HepG2 (cell line): ENCODE measurements around the gene RNF5. TPM values are rescaled to one million over a fixed set of nuclear protein-coding genes. Genes with fewer than 3 reads are reported as not detected.
A peak's percentile ranks its signal among the peaks of the same experiment; 100 is the strongest.

Source experiments
- KAT7 ChIP-seq: IDR thresholded peaks from 2 replicates; pipeline ENCODE4 v1.6.1; 2018; ENCODE audit warnings: borderline replicate concordance, missing compliant biosample characterization
- KDM3A ChIP-seq: IDR thresholded peaks from 2 replicates; pipeline ENCODE4 v1.6.1; 2018; ENCODE audit warnings: low read depth, missing compliant biosample characterization
- KLF9 ChIP-seq: IDR thresholded peaks from 2 replicates; pipeline ENCODE4 v1.6.1; 2016; ENCODE audit warnings: low read depth
- MEIS2 ChIP-seq: sonication (generic); formaldehyde crosslinking; IDR thresholded peaks from 2 replicates; pipeline ENCODE4 v1.9.0; 2021; ENCODE audit warnings: mild to moderate bottlenecking, missing genetic modification reagents
- SMAD3 ChIP-seq: sonication (generic); formaldehyde crosslinking; IDR thresholded peaks from 2 replicates; pipeline ENCODE4 v1.4.0; 2020; ENCODE audit warnings: missing genetic modification reagents
- TRAFD1 ChIP-seq: sonication (generic); formaldehyde crosslinking; IDR thresholded peaks from 2 replicates; pipeline ENCODE4 v1.5.1; 2020; ENCODE audit warnings: missing genetic modification reagents, mild to moderate bottlenecking, borderline replicate concordance
- ZNF501 ChIP-seq: sonication (generic); formaldehyde crosslinking; IDR thresholded peaks from 2 replicates; pipeline ENCODE4 v1.5.1; 2020; ENCODE audit warnings: mild to moderate bottlenecking, moderate library complexity, missing genetic modification reagents
- ZNF510 ChIP-seq: sonication (generic); formaldehyde crosslinking; IDR thresholded peaks from 2 replicates; pipeline ENCODE4 v1.4.0; 2020; ENCODE audit warnings: low read depth, mild to moderate bottlenecking, missing genetic modification reagents
- ZNF547 ChIP-seq: sonication (generic); formaldehyde crosslinking; IDR thresholded peaks from 2 replicates; pipeline ENCODE4 v1.5.1; 2020; ENCODE audit warnings: mild to moderate bottlenecking, missing genetic modification reagents
- ZNF562 ChIP-seq: sonication (generic); formaldehyde crosslinking; IDR thresholded peaks from 2 replicates; pipeline ENCODE4 v1.8.0; 2022; ENCODE audit warnings: missing genetic modification reagents, borderline replicate concordance
- ZNF761 ChIP-seq: sonication (generic); formaldehyde crosslinking; conservative IDR thresholded peaks from 2 replicates; pipeline ENCODE4 v1.4.0; 2020; ENCODE audit warnings: mild to moderate bottlenecking, missing genetic modification reagents
- ZNF772 ChIP-seq: sonication (generic); formaldehyde crosslinking; IDR thresholded peaks from 2 replicates; pipeline ENCODE4 v1.5.0; 2020; ENCODE audit warnings: mild to moderate bottlenecking, missing genetic modification reagents
- polyA plus RNA-seq, 8 experiments: library from polyadenylated mRNA; depleted of rRNA in 3 of 8; stranded (reverse) in 7 of 8; unstranded in 1 of 8; fragments of >200 nt; fragmentation: Illumina TruSeq in 4 of 8; extraction: Trizol in 4 of 8; gene quantifications; 2 replicates each; pipeline versions ENCODE4 v1.2.1 to v1.2.3, GENCODE V29; 2011 to 2016; ENCODE audit warnings: low read depth in 4 of 8, missing spikeins in 1 of 8, mixed read lengths in 1 of 8; ENCODE audit not compliant: insufficient read depth in 1 of 8
- total RNA-seq, 5 experiments: library from RNA; depleted of rRNA; stranded (reverse); fragments of >200 nt; fragmentation: Illumina TruSeq; extraction: Trizol; gene quantifications; 2 replicates each; pipeline ENCODE4 v1.2.3, GENCODE V29; 2016; ENCODE audit warnings: low read depth in 1 of 5
- TF ChIP-seq, protein P1 (sequence below): sonication (generic); formaldehyde crosslinking; IDR thresholded peaks from 2 replicates; pipeline ENCODE4 v1.4.0; 2020; ENCODE audit warnings: low read depth, mild to moderate bottlenecking, missing genetic modification reagents
- TF ChIP-seq, protein P2 (sequence below): sonication (generic); formaldehyde crosslinking; IDR thresholded peaks from one replicate; pipeline ENCODE4 v1.5.1; 2020; ENCODE audit warnings: mild to moderate bottlenecking, missing genetic modification reagents; ENCODE audit errors: not compliant biosample characterization
- TF ChIP-seq, protein P3 (sequence below): sonication (generic); formaldehyde crosslinking; IDR thresholded peaks from 2 replicates; pipeline ENCODE4 v1.4.0; 2020; ENCODE audit warnings: missing genetic modification reagents, borderline replicate concordance

RNF5 gene
- total and polyA plus RNA-seq, 2 of the 13 experiments (the other 11 are each of a cell fraction or from before 2014, with no cell fraction given) = 98.0 to 131 TPM

- peak; percentile 94 for TF ChIP-seq ZNF547 (CRISPR knock-in tag)
- TF ChIP-seq ZNF510 (CRISPR knock-in tag) = peak; percentile 47; the same call in 1 of the 2 replicates
- TF ChIP-seq MEIS2 (CRISPR knock-in tag) = peak; percentile 89
- 0 out of 2 replicates have a peak, but pooled peaks have one; percentile 76 for TF ChIP-seq TRAFD1 (CRISPR knock-in tag)
- TF ChIP-seq SMAD3 (CRISPR knock-in tag) = peak; percentile 16; the same call in 1 of the 2 replicates
- peak; percentile 82 for TF ChIP-seq ZNF772
- peak; percentile 57; the same call in 1 of the 2 replicates for TF ChIP-seq ZNF761 (CRISPR knock-in tag)
- peak; percentile 33; the same call in 1 of the 2 replicates for TF ChIP-seq KDM3A (CRISPR knock-in tag)
- TF ChIP-seq ZNF562 (CRISPR knock-in tag) = no peak
- TF ChIP-seq, protein P1, sequence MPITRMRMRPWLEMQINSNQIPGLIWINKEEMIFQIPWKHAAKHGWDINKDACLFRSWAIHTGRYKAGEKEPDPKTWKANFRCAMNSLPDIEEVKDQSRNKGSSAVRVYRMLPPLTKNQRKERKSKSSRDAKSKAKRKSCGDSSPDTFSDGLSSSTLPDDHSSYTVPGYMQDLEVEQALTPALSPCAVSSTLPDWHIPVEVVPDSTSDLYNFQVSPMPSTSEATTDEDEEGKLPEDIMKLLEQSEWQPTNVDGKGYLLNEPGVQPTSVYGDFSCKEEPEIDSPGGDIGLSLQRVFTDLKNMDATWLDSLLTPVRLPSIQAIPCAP (CRISPR knock-in tag) = no peak
- TF ChIP-seq ZNF501 = peak; percentile 96
- TF ChIP-seq, protein P2, sequence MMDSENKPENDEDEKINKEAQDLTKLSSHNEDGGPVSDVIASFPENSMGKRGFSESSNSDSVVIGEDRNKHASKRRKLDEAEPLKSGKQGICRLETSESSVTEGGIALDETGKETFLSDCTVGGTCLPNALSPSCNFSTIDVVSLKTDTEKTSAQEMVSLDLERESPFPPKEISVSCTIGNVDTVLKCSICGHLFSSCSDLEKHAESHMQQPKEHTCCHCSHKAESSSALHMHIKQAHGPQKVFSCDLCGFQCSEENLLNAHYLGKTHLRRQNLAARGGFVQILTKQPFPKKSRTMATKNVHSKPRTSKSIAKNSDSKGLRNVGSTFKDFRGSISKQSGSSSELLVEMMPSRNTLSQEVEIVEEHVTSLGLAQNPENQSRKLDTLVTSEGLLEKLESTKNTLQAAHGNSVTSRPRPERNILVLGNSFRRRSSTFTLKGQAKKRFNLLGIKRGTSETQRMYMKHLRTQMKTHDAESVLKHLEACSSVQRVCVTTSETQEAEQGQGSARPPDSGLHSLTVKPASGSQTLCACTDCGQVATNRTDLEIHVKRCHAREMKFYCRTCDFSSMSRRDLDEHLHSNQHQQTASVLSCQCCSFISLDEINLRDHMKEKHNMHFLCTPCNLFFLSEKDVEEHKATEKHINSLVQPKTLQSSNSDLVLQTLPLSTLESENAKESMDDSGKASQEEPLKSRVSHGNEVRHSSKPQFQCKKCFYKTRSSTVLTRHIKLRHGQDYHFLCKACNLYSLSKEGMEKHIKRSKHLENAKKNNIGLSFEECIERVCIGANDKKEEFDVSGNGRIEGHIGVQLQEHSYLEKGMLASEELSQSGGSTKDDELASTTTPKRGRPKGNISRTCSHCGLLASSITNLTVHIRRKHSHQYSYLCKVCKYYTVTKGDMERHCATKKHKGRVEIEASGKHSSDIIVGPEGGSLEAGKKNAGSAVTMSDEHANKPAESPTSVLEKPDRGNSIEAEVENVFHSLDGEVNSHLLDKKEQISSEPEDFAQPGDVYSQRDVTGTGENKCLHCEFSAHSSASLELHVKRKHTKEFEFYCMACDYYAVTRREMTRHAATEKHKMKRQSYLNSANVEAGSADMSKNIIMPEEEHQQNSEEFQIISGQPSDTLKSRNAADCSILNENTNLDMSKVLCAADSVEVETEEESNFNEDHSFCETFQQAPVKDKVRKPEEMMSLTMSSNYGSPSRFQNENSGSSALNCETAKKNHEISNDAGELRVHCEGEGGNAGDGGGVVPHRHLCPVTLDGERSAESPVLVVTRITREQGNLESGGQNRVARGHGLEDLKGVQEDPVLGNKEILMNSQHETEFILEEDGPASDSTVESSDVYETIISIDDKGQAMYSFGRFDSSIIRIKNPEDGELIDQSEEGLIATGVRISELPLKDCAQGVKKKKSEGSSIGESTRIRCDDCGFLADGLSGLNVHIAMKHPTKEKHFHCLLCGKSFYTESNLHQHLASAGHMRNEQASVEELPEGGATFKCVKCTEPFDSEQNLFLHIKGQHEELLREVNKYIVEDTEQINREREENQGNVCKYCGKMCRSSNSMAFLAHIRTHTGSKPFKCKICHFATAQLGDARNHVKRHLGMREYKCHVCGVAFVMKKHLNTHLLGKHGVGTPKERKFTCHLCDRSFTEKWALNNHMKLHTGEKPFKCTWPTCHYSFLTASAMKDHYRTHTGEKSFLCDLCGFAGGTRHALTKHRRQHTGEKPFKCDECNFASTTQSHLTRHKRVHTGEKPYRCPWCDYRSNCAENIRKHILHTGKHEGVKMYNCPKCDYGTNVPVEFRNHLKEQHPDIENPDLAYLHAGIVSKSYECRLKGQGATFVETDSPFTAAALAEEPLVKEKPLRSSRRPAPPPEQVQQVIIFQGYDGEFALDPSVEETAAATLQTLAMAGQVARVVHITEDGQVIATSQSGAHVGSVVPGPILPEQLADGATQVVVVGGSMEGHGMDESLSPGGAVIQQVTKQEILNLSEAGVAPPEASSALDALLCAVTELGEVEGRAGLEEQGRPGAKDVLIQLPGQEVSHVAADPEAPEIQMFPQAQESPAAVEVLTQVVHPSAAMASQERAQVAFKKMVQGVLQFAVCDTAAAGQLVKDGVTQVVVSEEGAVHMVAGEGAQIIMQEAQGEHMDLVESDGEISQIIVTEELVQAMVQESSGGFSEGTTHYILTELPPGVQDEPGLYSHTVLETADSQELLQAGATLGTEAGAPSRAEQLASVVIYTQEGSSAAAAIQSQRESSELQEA (CRISPR knock-in tag) = peak; percentile 91
- TF ChIP-seq KLF9 (CRISPR knock-in tag) = peak; percentile 81; the same call in 1 of the 2 replicates
- peak; percentile 74 for TF ChIP-seq KAT7
- TF ChIP-seq, protein P3, sequence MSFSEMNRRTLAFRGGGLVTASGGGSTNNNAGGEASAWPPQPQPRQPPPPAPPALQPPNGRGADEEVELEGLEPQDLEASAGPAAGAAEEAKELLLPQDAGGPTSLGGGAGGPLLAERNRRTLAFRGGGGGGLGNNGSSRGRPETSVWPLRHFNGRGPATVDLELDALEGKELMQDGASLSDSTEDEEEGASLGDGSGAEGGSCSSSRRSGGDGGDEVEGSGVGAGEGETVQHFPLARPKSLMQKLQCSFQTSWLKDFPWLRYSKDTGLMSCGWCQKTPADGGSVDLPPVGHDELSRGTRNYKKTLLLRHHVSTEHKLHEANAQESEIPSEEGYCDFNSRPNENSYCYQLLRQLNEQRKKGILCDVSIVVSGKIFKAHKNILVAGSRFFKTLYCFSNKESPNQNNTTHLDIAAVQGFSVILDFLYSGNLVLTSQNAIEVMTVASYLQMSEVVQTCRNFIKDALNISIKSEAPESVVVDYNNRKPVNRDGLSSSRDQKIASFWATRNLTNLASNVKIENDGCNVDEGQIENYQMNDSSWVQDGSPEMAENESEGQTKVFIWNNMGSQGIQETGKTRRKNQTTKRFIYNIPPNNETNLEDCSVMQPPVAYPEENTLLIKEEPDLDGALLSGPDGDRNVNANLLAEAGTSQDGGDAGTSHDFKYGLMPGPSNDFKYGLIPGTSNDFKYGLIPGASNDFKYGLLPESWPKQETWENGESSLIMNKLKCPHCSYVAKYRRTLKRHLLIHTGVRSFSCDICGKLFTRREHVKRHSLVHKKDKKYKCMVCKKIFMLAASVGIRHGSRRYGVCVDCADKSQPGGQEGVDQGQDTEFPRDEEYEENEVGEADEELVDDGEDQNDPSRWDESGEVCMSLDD = peak; percentile 65; the same call in 1 of the 2 replicates
Measured at GRCh38 chr6:32195902-32196681, 17.9 kb downstream of the RNF5 start (continued).
